Skeletal muscle tissue (tissue), 4 donors: ENCODE measurements around the gene CCDC9B. TPM values are rescaled to one million over a fixed set of nuclear protein-coding genes. Genes with fewer than 3 reads are reported as not detected.
A peak's percentile ranks its signal among the peaks of the same experiment; 100 is the strongest.

Experiments
- H3K27ac ChIP-seq: one replicate; pipeline ENCODE4 v1.7.0; 2013; ENCODE audit warnings: mild to moderate bottlenecking, low read depth, low read length, inconsistent platforms
- H3K27me3 ChIP-seq, 3 donors: one replicate each; pipeline ENCODE4 v1.7.0; 2013; ENCODE audit warnings: low read length in 3 of 3; ENCODE audit not compliant: control insufficient read depth in 3 of 3, insufficient read depth in 3 of 3
- H3K36me3 ChIP-seq, 3 donors: one replicate each; pipeline ENCODE4 v1.7.0; 2013; ENCODE audit warnings: low read length in 3 of 3; ENCODE audit not compliant: control insufficient read depth in 3 of 3, insufficient read depth in 3 of 3
- H3K4me1 ChIP-seq, 3 donors: one replicate each; pipeline ENCODE4 v1.7.0; 2013; ENCODE audit warnings: low read length in 3 of 3, mild to moderate bottlenecking in 3 of 3; ENCODE audit not compliant: control insufficient read depth in 3 of 3, insufficient read depth in 3 of 3
- H3K4me3 ChIP-seq, 3 donors: one replicate each; pipeline ENCODE4 v1.7.0; 2013; ENCODE audit warnings: low read length in 3 of 3
- H3K9ac ChIP-seq, 3 donors: one replicate each; pipeline ENCODE4 v1.7.0; 2013; ENCODE audit warnings: low read length in 3 of 3, mild to moderate bottlenecking in 3 of 3, moderate library complexity in 2 of 3, low read depth in 1 of 3
- H3K9me3 ChIP-seq, 3 donors: one replicate each; pipeline ENCODE4 v1.7.0; 2013; ENCODE audit warnings: low read length in 3 of 3; ENCODE audit not compliant: control insufficient read depth in 3 of 3
- total RNA-seq: library from RNA; depleted of rRNA; stranded (reverse); fragments of >200 nt; gene quantifications from one replicate; pipeline ENCODE4 v1.2.3, GENCODE V29; 2014
- donor health status: Osteomylitis.

The CCDC9B gene
- total RNA-seq, 1 donor from 2014 or later: 2.1 TPM

DNA sequence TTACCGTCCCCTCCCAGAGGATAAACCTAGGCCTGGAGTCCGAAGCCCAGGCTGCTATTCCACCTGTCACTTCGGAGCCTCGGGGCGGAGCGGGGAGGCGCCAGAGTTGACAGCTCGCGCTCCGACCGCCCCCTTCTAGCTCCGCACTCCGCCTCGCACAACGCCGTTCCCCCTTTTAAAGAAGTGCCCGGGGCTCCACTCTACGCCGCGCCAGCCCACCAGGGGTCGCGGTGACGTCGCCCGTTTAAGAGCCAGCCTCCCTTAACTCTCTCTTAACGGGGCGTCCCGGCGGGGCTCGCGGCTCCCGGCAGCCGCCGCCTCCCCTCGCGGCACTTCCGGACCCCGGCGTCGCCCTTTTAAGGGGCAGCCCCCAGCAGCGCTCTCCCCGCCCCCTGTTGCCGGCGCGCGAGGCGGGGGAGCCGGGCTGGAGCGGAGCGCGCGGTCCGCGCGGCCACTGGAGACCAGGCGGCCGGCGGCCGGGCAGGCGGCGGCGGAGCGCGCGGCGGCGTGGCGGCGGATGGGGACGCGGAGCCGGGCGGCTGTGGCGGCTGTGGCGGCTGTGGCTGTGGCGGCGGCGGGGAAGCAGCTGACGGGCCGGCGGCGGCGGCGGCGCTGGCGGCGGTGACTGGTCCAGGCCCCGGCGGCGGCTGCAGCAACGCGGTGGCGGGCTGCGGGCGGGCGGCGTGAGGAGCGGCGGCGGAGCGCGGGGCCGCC is 17.3 kb downstream of the CCDC9B start, which contains the start of gene INAFM2:
TSS of gene INAFM2 (plus strand) at position 454 of the 714 bp plus-strand sequence. CDS start 364 bp downstream, outside the sequence.
- Histone ChIP-seq H3K9ac (peak within 1 kb of the TSS; percentile 62 to 80 (median 74)), H3K9me3 (no peaks in the 10 kb centered on the region), H3K27ac (peak within 1 kb of the TSS; percentile 70), H3K27me3 (no peaks in the 10 kb centered on the region), H3K36me3 (peaks cover 0 to 6% (median 2%) of the 10 kb centered on the region in 3 donors), H3K4me1 (peaks cover 20 to 41% (median 29%) of the 10 kb centered on the region in 3 donors), H3K4me3 (peak within 1 kb of the TSS; percentile 68 to 81 (median 79))

DNA sequence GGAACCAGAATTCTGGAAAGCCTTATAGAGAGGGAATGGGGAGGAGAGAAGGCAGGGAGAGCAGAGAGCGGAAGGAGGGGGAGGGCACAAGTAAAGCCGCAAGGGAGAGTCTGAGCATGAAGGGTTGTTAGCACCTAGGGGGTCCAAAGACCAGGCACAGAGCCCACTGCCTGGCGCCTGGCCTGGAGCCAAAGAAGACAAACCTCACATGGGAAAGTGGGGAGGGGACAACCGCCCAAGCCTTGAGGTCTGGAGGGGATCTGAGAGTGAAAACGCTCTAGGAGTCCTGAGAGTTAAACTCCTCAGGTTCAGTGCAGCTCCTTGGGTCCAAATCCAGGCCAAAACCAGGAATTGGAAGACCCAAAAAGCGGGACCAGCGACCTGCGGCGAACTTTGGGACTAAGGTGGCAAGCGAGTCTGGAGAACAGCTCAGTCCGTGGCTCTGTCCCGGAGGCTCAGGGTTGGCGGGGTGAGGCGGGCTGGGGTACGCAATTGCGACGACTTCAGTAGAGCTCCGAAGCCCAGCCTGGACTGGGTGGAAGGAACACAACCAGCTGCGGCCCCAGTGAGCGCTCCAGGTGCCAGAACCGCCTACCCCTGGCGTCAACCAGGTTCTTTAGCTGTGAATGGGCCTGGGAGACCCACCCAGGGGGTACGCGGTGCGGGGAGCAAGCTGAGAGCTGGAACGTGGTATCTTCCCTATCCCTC is 18.1 kb downstream of the CCDC9B start:
- H3K4me1 ChIP-seq: peaks cover 20 to 35% (median 29%) of the 10 kb centered on the region in 3 donors
- peak overlapping the region in 2 of 3 donors; percentile 47 to 60 for H3K9ac ChIP-seq
- H3K36me3 ChIP-seq: peaks cover 0 to 6% (median 2%) of the 10 kb centered on the region in 3 donors
- no peaks in the 10 kb centered on the region for H3K9me3 ChIP-seq
- H3K27ac ChIP-seq: peak overlapping the region; percentile 70
- H3K4me3 ChIP-seq: peak overlapping the region; percentile 41 to 54 (median 46)
- H3K27me3 ChIP-seq: no peaks in the 10 kb centered on the region

- H3K9me3 ChIP-seq: no peaks in the 10 kb centered on the region
- peaks cover 18 to 21% (median 21%) of the 10 kb centered on the region in 3 donors for H3K4me1 ChIP-seq
- H3K9ac ChIP-seq: no peak overlapping the region
- H3K36me3 ChIP-seq: no peaks in the 10 kb centered on the region
- no peak overlapping the region for H3K27ac ChIP-seq
- H3K27me3 ChIP-seq: no peaks in the 10 kb centered on the region
- H3K4me3 ChIP-seq: no peak overlapping the region
These were observed 19.8 kb downstream of the CCDC9B start for GRCh38 chr15:40320931-40321371.

DNA sequence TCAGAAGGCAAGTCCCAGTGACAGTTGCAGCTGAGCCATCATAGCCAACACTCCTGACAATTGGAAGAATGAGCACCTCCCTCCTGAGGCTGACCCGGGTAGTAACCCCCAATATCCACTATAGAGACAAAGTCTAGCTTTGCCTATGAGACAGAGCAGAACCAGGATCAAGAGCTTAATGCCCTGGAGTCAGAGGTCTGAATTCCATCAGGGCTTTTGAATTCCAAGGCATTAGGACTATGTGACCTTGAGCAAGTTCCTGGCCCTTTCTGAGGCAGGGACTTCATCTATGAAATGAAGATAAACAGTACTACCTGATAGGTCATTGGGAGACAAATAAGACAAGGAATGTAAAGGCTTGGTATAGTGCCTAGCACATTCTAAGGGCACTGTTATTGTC is 20.3 kb downstream of the CCDC9B start:
- Histone ChIP-seq H3K9ac (no peak overlapping the region), H3K9me3 (no peaks in the 10 kb centered on the region), H3K27ac (no peak overlapping the region), H3K4me1 (peaks cover 13 to 15% (median 15%) of the 10 kb centered on the region in 3 donors), H3K27me3 (no peaks in the 10 kb centered on the region), H3K36me3 (no peaks in the 10 kb centered on the region), H3K4me3 (no peak overlapping the region)

GRCh38 chr15:40317580-40317979 is 23.2 kb downstream of the CCDC9B start:
- no peaks in the 10 kb centered on the region for H3K9me3 ChIP-seq
- H3K27ac ChIP-seq: no peak overlapping the region
- H3K9ac ChIP-seq: no peak overlapping the region
- H3K4me1 ChIP-seq: peaks cover 7 to 13% (median 12%) of the 10 kb centered on the region in 3 donors
- no peaks in the 10 kb centered on the region for H3K36me3 ChIP-seq
- no peak overlapping the region for H3K4me3 ChIP-seq
- H3K27me3 ChIP-seq: peaks cover 0 to 1% (median 0%) of the 10 kb centered on the region in 3 donors

GRCh38 chr15:40316931-40317330 is 23.8 kb downstream of the CCDC9B start:
- H3K36me3 ChIP-seq: no peaks in the 10 kb centered on the region
- H3K4me3 ChIP-seq: no peak overlapping the region
- H3K27me3 ChIP-seq: peaks cover 0 to 5% (median 3%) of the 10 kb centered on the region in 3 donors
- no peak overlapping the region for H3K27ac ChIP-seq
- peaks cover 7 to 12% (median 10%) of the 10 kb centered on the region in 3 donors for H3K4me1 ChIP-seq
- no peak overlapping the region for H3K9ac ChIP-seq
- H3K9me3 ChIP-seq: no peaks in the 10 kb centered on the region

- Histone ChIP-seq H3K4me3 (no peak overlapping the region), H3K9ac (no peak overlapping the region), H3K27me3 (peaks cover 0 to 10% (median 7%) of the 10 kb centered on the region in 3 donors), H3K9me3 (no peaks in the 10 kb centered on the region), H3K36me3 (no peaks in the 10 kb centered on the region), H3K4me1 (peaks cover 5 to 12% (median 10%) of the 10 kb centered on the region in 3 donors), H3K27ac (no peak overlapping the region)
These were observed 25.9 kb downstream of the CCDC9B start for GRCh38 chr15:40314723-40315276.

GRCh38 chr15:40313531-40314398 is 27.0 kb downstream of the CCDC9B start:
- H3K9me3 ChIP-seq: no peaks in the 10 kb centered on the region
- H3K36me3 ChIP-seq: no peaks in the 10 kb centered on the region
- H3K27ac ChIP-seq: no peak overlapping the region
- H3K4me3 ChIP-seq: no peak overlapping the region
- peaks cover 5 to 12% (median 10%) of the 10 kb centered on the region in 3 donors for H3K4me1 ChIP-seq
- peaks cover 0 to 12% (median 7%) of the 10 kb centered on the region in 3 donors for H3K27me3 ChIP-seq
- no peak overlapping the region for H3K9ac ChIP-seq

DNA sequence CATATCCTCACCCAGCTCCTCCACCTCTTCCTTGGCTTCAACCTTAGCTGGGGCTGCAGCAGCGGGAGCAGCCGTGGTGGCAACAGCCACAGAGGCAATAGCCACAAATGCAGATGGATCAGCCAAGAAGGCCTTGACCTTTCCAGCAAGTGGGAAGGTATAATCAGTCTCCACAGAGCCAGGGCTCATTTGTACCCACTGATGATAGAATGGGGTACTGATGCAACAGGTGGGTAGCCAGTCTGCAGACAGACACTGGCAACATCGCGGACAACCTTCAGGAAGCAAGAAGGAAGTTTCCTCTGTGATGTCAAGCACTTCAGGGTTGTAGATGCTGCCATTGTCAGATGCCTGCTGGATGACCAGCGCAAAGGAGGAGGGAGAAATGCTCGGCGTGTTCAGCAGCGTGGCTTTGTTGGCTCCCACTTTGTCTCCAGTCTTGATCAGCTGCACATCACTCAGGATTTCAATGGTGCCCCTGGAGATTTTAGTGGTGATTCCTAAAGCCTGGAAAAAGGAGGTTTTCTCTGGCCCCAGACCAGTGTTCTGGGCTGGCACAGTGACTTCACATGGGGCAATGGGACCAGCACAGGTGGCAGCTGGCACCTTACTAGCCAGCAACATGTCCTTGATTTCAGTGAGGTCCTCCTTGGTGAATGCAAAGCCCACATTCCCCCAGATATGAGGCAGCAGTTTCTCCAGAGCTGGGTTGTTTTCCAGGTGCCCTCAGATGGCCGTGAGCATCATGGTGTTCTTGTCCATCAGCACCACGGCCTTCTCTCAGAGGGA is 28.2 kb downstream of the CCDC9B start:
- Histone ChIP-seq H3K4me3 (no peak overlapping the region), H3K27ac (no peak overlapping the region), H3K27me3 (peaks cover 0 to 14% (median 7%) of the 10 kb centered on the region in 3 donors), H3K36me3 (no peaks in the 10 kb centered on the region), H3K9ac (no peak overlapping the region), H3K9me3 (no peaks in the 10 kb centered on the region), H3K4me1 (peaks cover 5 to 12% (median 11%) of the 10 kb centered on the region in 3 donors)
